A549 (cell line): ENCODE results near the gene PDLIM5.

ENCODE experiments used
- CEBPB ChIP-seq, 2 experiments: fragments of >200 bp in 1 of 2; sonication (Bioruptor Twin) in 1 of 2; formaldehyde crosslinking in 1 of 2; IDR thresholded peaks; 2 replicates each; pipeline ENCODE4 v1.6.1; 2012 to 2016
- CTCF ChIP-seq: fragments of >200 bp; sonication (Bioruptor Twin); formaldehyde crosslinking; IDR thresholded peaks from 3 replicates; pipeline ENCODE4 v1.5.1; 2016
- EP300 ChIP-seq, 2 experiments: fragments of >200 bp; sonication (Bioruptor Twin); formaldehyde crosslinking; IDR thresholded peaks; 2 replicates in 1 of 2; 3 replicates in 1 of 2; pipeline ENCODE4 v1.6.1; 2016 to 2017
- ESRRA ChIP-seq: fragments of 150-350 bp; IDR thresholded peaks from 2 replicates; pipeline ENCODE4 v1.6.1; 2014; ENCODE audit warnings: mild to moderate bottlenecking, low read length, borderline replicate concordance
- FOSL2 ChIP-seq, 2 experiments: fragments of 450-650 bp in 1 of 2; fragments of >200 bp in 1 of 2; sonication (Bioruptor Twin) in 1 of 2; formaldehyde crosslinking; IDR thresholded peaks; 2 replicates each; pipeline versions ENCODE4 v1.5.0 to v1.6.1; 2016 to 2020; ENCODE audit warnings: mild to moderate bottlenecking in 1 of 2, moderate library complexity in 1 of 2
- HDAC2 ChIP-seq: fragments of 200-600 bp; sonication (generic); IDR thresholded peaks from 2 replicates; pipeline ENCODE4 v1.6.1; 2016
- HOXB5 ChIP-seq: fragments of 250-450 bp; sonication (Bioruptor Pico); IDR thresholded peaks from 2 replicates; pipeline ENCODE4 v1.5.0; 2020; ENCODE audit warnings: mild to moderate bottlenecking, moderate library complexity
- MYC ChIP-seq: IDR thresholded peaks from 2 replicates; pipeline ENCODE4 v1.6.1; 2012; ENCODE audit warnings: mild to moderate bottlenecking, inconsistent platforms, low read length, improper control_type of control experiment, borderline replicate concordance
- POLR2A ChIP-seq: IDR thresholded peaks from 2 replicates; pipeline ENCODE4 v1.6.1; 2012; ENCODE audit warnings: mild to moderate bottlenecking, low read length
- RAD21 ChIP-seq, 2 experiments: fragments of >200 bp in 1 of 2; sonication (Bioruptor Twin) in 1 of 2; formaldehyde crosslinking in 1 of 2; IDR thresholded peaks in 1 of 2; conservative IDR thresholded peaks in 1 of 2; 2 replicates in 1 of 2; 3 replicates in 1 of 2; pipeline ENCODE4 v1.6.1; 2012 to 2018; ENCODE audit warnings: inconsistent platforms in 1 of 2
- REST ChIP-seq: fragments of 200-600 bp; sonication (generic); IDR thresholded peaks from 2 replicates; pipeline ENCODE4 v1.6.1; 2016; ENCODE audit warnings: antibody characterized with exemption, mild to moderate bottlenecking, moderate library complexity
- TFCP2L1 ChIP-seq: fragments of 250-450 bp; sonication (Bioruptor Pico); IDR thresholded peaks from 2 replicates; pipeline ENCODE4 v1.5.0; 2021; ENCODE audit warnings: mild to moderate bottlenecking
- ZFP36 ChIP-seq: fragments of 450-650 bp; IDR thresholded peaks from 2 replicates; pipeline ENCODE4 v1.6.1; 2014; ENCODE audit warnings: borderline replicate concordance; ENCODE audit not compliant: partially characterized antibody
- TF ChIP-seq, protein P1 (sequence below): fragments of 450-650 bp; IDR thresholded peaks from 2 replicates; pipeline ENCODE4 v1.6.1; 2014; ENCODE audit warnings: antibody characterized with exemption

GRCh38 chr4:94533405-94534223, 81.9 kb downstream of the PDLIM5 start:
- TF ChIP-seq HOXB5 = no peak
- no peak for TF ChIP-seq REST
- no peak for TF ChIP-seq CTCF
- TF ChIP-seq POLR2A = no peak
- TF ChIP-seq ZFP36 = no peak
- no peak for TF ChIP-seq FOSL2 (IDR thresholded peaks at IDR 0.05)
- no peak for TF ChIP-seq FOSL2 (CRISPR knock-in tag; IDR thresholded peaks at IDR 0.05)
- no peak for TF ChIP-seq ESRRA
- no peak for TF ChIP-seq EP300 (IDR thresholded peaks at IDR 0.05)
- no peak for TF ChIP-seq CEBPB (IDR thresholded peaks at IDR 0.05)
- no peak for TF ChIP-seq MYC
- TF ChIP-seq TFCP2L1 = no peak
- TF ChIP-seq RAD21 (conservative IDR thresholded peaks at IDR 0.05 in 1 of 2, IDR thresholded peaks at IDR 0.05 in 1 of 2) = no peak
- TF ChIP-seq HDAC2 = no peak
- TF ChIP-seq, protein P1, sequence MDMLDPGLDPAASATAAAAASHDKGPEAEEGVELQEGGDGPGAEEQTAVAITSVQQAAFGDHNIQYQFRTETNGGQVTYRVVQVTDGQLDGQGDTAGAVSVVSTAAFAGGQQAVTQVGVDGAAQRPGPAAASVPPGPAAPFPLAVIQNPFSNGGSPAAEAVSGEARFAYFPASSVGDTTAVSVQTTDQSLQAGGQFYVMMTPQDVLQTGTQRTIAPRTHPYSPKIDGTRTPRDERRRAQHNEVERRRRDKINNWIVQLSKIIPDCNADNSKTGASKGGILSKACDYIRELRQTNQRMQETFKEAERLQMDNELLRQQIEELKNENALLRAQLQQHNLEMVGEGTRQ = no peak
